NCI-H128 (cell line): ENCODE measurements around the gene STRA8.

Experiments
- DNase-seq: peaks from one replicate; lab custom pipeline; 2025; ENCODE audit not compliant: unreplicated experiment; lab: John Stamatoyannopoulos, UW

Gene STRA8

DNA sequence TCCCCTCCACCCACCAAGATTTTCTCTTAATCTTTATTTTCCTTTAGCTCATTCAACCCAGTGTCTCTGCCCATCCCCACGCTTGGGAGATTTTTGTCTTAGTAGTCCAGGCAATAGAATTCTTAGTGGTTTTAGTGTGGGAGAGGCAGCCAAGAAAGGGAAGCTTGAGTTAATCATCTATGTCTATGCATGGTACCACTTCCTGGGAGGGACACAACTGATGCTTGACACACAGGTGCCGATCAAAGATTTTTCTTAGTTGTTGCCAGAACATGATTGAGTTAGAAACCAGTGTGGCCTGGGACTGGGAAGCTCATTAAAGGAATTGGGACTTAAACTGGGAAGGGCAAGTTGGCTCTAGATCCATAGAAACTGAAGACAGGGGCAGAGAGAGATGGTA, 3.1 kb downstream of the STRA8 start:
- DNase-seq, result no peak

DNA sequence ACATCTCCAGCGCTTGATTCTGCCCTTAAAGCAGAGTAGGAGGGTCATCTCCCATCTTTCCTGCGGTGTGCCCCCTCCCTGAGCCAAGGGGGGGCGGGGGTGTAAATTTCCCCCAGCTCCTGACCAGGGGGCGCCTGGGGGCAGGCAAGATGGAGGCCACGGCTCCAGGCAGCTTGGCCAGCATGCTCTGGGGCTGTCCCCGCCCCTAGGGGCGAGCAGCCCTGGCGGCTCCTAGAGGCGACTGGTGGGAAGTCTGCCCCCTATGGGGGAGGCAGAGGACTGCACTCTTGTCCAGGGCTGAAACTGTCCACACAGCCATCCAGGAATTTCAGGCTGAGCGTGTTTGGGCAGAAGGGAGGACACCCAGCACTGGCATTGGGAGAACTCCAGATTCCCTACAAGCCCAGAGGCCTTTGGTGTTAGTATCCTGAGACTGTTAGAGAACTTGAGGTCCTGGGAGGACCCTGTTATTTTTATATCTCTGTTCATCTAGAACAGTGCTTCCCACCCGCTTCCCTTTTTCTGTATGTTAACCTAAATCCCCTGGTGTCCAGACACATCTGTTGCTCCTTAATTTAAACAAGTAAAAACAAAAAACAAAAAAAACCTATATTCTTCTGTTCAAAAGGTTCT, 4.6 kb downstream of the STRA8 start:
- no peak for DNase-seq

DNA sequence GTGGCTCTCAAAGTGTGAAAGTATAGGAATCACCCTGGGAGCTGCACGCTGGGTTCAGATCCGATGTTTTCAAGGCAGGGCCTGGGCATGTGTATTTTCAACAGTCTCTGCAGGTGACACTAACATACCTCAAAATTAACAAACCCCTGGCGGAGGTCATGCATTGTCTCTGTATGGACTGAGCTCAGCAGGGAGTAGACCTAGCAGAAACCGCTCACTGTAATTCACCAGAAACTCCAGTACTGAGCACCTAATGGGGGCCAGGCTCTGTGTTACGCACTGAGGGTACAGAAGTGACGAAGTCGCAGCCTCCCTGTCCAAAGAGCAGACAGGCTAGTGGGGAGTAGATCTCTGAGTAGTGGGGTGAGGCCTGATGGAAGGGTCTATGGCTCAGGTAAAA, 5.6 kb downstream of the STRA8 start:
- no peak for DNase-seq

DNA sequence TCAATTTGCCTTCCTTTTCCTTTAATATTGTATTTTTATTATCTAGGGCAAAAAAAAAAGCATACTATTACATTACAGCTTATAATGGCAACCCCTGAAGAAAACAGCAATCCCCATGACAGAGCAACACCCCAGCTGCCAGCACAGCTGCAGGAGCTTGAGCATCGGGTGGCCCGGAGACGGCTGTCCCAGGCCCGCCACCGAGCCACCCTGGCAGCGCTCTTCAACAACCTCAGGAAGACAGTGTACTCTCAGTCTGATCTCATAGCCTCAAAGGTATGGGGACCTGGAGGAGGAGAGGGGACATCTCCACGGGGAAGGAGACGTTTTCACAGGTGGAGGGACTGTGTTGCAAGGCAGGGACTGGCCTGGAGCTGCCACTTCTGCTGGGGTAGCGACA, 6.8 kb downstream of the STRA8 start:
- no peak for DNase-seq

DNA sequence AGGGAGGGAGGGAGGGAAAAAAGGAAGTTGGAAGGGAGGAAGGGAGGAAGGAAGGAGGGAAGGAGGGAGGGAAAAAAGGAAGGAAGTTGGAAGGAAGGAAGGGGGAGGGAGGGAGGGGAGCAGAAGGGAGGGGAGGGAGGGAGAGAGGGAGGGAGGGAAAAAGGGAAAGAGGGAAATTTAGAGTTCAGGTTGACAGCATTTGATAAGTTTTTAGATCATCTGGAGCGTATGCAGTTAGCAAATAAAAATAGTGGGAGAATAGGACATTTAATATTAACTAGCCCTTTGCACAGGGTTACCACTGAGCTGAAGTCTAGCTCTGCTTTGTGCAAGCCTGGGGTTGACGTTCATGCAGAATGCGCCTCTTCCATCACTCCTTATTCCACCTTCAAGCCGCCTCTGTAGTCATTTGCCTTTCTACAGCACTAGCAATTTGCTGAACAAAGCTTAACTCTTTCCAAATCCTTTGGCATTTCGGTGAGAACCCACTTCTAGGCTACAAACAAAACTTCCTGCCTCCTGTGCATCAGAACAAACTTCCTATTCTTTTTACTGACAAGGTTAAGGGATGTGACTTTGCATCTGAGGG, 8.6 kb downstream of the STRA8 start:
- no peak for DNase-seq

DNA sequence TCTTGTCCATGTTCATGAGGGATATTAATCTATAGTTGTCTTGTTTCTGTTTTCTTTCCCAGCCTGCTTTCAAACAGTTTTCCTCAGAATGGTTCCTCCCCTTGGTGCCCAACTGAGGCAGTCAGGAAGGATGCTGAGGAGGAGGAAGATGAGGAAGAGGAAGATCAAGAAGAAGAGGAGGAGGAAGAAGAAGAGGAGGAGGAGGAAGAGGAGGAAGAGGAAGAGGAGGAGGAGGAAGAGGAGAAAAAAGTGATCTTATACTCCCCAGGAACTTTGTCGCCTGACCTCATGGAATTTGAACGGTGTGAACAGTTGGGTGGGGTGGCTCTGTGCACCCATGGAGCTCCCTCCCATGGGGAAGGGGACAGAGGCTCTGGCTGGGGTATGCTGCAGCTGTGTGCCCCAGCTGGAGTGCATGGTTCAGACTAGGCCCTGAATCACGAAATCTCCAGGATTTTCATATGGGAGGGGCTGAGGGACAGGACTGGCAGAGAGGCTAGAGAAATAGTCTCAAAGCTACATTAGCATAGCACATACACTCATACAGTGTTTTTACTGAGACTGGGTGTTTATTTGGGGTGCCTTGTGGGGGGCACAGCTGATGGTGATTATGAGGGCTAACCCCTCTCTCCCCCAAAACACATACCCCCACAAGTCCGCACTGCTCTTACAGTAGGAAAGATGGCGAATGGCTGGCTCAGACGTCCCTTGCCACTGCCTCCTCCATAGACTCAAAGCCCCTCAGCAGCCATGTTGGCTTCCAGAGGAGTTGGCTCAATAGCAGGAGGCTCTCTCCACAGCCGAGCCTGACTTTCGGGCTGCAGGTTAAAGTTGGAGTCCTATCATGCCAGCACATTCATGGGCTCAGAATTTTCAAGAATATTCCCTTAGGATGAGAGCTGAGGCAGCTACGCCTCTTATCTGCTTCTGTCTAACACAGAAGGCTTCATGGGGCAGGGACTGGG, 11.9 kb downstream of the STRA8 start:
- no peak for DNase-seq

DNA sequence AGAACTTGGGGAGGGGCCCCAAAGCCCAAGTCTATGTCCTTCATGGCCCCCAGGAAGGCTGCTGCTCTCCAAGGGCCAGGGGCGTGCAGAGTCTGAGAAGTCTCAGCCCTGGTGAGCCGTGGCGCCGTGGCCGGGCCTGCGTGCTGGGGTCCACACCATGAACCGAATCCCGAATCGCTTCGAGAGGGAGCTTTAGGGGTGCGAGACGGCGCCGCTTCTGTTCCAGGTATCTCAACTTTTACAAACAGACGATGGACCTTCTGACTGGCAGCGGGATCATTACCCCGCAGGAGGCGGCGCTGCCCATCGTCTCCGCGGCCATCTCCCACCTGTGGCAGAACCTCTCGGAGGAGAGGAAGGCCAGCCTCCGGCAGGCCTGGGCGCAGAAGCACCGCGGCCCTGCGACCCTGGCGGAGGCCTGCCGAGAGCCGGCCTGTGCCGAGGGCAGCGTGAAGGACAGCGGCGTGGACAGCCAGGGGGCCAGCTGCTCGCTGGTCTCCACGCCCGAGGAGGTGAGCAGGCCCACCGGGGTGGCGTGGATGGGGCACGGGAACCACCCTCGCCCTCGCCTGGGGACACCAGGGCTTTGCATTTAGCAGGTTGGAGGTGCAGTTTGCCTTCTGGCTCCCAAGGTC, 12.7 kb downstream of the STRA8 start:
- no peak for DNase-seq

DNA sequence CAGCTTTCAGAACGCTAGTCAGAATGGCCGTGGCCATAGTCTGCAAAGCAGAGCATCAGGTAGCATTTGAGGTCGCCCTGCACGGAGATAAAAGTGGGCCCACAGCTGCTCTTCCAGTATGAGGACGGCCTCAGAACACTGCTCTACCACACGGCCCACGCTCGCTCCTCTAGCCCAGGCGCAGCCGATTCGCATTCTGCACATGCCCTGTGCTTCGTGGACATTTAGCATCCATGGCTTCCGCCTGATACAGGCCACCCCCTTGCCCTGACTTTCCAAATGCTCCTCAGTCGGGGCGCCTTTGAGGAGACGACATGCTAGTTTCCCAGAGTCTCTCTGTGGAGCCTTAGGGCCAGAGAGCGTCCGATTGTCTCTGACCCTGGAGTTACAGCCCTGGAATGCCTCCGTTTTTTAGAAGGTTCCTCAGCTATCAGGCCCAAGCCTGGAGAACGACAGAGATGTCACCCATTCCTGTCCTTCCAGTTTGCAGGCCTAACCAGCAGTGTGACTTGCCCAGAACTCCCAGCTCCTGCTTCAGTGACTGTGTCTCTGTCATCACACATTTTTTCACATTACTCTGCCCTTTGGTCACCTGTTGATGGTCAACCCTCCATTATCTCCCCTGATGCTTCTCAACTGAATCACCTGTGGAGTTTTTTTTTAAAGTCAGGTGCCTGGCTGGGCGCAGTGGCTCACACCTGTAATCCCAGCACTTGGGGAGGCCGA, 14.3 kb downstream of the STRA8 start:
- DNase-seq, result no peak

DNA sequence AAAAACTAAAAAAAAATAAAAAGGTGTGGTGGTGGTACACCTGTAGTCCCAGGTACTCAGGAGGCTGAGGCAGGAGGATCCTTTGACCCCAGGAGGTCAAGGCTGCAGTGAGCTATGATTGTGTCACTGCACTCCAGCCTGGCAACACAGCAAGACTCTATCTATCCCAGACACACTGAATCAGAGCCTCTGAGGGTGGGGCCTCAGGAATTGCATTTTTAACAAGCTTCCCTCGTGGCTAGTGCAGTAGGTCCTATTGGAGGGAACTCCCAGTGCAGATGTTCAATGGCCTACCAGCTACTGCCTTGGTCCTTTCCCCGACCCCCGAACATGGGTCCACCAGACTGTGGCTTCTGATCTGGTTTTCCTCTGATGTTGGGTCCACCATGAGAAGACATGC, 14.9 kb downstream of the STRA8 start:
- no peak for DNase-seq

DNA sequence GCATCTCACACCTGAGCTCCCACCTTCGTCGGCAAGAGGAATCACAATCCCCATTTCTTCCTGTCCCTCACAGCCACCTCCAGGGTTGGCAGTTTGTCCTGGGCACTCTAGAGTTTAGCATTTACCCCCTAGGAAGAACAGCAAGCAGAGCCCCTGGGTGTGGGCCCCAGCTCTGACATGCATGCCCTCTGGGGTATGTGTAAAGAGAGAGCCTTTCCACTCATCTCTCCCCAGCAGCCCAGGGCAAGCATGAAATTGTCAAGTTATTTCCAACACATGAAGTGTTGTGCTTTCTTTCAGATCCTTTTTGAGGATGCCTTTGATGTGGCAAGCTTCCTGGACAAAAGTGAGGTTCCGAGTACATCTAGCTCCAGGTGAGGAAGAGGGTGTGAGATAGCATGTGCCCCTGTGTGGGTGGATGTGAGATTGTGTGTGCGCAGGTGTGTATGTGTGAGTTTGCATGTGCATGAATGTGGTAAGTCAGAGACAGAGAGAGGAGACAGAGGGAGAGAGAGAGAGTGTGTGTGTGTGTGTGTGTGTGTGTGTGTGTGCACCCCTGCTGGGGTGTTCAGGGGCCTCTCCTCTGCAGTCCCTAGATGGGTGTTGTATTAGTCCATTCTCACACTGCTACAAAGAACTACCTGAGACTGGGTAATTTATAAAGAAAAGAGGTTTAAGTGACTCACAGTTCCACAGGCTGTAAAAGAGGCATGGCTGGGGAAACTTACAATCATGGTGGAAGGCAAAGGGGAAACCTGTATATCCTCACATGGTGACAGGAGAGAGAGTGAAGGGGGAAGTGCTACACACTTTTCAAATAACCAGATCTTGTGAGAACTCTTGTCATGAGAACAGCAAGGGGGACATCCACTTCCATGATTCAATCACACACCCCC, 18.1 kb downstream of the STRA8 start:
- no peak for DNase-seq

DNA sequence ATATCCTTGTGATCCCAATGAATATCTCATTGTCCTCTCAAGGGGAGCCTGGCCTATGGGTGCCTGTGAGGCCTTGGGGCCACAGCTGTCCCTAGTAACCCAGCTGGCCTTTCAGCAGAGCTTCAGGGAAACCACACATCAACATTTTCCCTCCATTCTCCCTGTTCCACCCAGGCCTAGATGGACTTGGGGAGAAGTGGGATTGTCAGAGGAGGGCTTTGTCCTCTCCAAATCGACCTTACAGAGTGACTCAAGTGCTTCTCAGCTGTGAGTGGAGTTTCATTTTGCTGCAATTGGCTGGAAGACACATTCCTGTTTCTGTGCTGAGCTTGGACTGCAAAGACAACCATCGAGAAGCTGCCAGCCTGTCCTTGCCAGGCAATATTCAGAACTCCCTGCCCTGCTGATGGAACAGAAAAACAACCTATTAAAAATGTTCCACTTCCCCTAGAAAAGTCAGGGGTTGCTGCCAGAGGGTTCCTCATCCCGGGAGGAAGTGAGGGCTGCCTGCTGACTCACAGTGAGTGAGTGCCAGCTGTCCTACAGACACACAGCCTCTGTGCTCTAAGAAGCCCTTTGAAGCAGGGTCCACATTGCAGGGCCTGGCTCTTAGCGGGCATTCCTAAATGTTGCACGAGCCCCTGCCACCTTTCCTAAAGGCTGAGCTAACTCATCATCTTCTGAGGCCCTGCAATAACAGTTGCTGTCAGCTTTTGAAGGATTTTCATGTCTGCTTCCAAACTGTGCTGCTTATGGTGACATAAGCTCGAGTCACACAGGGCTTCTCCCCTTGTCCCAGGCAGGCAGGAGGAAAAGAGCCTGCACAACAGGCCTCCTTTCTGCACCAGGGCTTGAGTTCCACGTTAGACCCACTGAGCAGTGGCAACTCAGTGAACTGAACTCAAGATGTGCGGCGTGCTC, 20.5 kb downstream of the STRA8 start:
- no peak for DNase-seq

DNA sequence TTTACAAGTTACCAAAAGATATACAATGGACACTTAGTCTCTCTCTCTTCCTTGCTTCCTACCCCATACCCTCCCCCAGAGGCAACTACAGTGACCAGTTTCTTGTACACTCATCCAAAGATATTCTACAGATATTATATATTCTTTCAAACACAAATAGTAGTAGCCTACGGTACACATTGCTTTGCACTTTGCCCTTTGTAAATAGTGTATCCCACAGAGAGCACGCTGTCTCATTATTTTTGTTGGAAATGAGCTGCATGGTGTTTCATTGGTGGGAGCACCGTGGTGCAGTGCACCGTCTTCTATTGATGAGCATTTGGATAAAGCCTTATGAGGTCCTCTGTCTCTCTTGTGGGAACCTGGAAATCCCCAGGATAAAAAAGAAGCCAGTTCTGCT, 24.2 kb downstream of the STRA8 start:
- DNase-seq, result no peak

DNA sequence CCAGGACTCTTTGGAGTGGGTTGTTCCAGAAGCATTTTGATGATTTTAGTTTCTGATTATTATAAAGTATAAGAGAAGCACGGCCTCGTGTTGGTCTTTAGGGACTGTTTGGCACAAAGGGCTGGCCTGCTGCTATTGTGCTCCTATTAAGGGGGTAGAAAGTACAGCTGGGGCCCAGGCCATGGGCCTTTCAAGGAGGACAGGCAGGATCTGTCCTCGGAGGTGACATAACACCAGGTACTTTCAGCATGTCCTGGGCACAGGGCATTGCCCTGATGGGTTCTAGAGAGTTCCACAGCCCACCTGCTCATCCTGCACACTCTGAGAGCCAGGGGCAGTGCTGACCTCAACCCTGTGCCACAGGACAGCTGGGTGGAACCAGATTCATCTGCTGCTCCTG, 24.9 kb downstream of the STRA8 start:
- DNase-seq, result no peak

DNA sequence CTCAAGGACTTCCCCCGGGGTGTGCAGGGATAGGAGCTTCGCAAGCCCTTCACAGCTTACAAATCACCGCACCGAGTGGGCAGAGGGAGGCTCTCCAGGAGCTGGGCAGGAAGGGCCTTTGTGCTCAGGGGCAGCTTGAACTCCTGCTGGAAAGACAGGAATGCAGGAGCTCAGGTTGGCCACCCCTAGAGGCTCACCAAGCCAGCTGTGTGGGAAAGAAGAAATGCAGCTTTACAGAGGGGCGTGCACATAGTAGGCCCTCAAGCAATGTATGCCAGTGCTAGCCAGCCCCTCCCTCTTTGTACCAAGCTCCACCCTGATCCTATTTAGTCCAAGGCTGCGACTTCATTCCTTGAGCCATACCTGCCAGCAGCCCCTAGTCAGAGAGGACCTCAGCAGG, 26.1 kb downstream of the STRA8 start:
- DNase-seq, result no peak

DNA sequence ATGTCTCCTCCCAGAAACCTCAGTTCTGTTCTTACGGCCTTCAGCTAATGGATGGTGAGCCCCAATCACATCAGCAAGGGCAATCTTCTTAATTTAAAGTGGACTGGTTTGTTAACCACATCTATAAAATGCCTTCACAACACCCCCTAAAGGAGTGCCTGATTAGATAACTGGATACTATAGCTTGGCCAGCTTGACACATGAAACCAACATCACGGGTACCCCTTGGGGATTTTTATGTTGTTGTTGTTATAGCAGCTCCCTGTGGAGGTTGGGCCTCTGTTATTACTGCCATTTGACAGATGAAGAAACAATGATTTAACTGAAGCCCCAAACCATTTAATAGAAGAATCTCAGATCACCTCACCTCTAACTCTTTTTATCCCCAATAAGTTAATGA, 26.8 kb downstream of the STRA8 start:
- DNase-seq, result no peak

DNA sequence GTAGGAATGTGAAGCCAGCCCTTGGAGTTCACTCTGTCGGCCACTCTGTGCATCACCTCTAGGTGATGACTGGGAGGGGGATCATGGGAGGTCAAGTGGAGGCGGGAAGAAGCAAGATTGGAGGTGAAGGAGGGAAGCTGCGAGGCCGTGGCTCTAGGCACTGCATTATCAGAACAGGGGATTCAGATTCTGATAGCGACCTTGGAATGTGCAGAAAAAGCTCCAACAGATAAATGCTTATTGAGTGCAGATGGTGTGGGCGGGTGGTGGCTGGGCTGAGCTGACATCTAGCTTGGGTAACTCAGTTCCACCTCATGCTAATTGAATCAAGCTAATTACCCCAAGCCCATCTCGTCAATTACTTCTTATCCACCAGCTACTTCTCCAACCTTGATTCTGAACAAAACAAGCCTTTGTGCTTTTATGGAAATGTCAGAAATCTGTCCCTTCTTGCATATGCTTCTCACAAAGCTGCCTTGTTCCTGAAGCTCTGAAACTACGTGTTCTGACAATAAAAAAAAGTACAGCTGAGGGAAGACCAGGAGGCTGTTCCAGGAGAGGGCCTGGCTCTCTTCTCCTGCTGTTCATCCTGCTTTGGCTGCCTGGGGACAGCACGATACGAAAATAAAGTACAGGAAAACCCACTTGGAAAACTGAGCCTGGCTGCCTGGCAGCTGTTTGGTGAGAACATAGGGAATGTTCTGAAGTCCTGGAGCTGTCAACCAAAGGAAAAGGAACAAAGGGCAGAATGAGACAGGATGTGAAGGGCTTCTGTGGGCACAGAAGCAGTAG, 27.5 kb downstream of the STRA8 start:
- DNase-seq, result no peak

DNA sequence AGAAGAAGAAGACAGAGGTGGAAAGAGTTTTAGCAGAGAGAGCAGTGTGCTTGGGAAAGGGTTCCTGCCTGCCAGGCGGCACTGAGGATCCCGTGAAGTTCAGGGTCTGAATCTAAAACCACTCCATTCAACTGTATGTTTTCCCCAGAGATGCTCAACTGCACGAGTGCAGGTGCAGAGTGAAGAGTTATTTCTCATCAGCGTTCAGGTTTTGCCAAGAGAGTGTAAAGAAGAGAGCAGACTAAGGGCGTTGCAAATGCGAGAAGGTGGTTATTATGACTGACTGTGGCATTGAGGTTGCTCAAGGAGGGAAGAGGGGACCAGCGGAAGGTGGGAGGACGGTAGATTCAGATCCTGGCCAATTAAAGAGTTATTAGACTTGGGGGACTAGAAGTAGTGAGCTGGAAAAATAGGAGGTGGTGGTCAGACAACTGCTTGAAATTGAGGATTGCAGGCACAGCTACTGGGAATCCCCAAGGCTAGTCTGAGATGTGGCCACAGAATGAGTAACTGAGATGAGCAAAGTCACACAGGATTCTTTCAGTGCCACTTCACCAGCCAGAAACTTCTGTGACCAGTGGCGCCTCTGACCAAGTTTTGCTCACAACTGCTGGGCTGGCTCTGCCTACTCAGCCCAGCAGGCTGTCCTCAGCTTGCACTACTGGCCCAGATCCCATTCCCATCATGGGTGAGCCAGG, 29.1 kb downstream of the STRA8 start:
- no peak for DNase-seq
